K562 (cell line): ENCODE data around the gene CD24.

Source experiments
- MEF2A ChIP-seq: IDR thresholded peaks from 2 replicates; pipeline ENCODE4 v1.6.1; 2011; ENCODE audit warnings: low read depth, mild to moderate bottlenecking, low read length, moderate library complexity; ENCODE audit not compliant: control insufficient read depth
- TF ChIP-seq, protein P1 (sequence below), 3 experiments: IDR thresholded peaks in 2 of 3; conservative IDR thresholded peaks in 1 of 3; 2 replicates each; pipeline ENCODE4 v1.5.1; 2011 to 2012; ENCODE audit warnings: low read length in 3 of 3, mild to moderate bottlenecking in 3 of 3, control low read depth in 2 of 3, improper control_type of control experiment in 1 of 3, inconsistent platforms in 1 of 3, low read depth in 1 of 3, mixed read lengths in 1 of 3, moderate library complexity in 1 of 3; ENCODE audit not compliant: insufficient read depth in 2 of 3

DNA sequence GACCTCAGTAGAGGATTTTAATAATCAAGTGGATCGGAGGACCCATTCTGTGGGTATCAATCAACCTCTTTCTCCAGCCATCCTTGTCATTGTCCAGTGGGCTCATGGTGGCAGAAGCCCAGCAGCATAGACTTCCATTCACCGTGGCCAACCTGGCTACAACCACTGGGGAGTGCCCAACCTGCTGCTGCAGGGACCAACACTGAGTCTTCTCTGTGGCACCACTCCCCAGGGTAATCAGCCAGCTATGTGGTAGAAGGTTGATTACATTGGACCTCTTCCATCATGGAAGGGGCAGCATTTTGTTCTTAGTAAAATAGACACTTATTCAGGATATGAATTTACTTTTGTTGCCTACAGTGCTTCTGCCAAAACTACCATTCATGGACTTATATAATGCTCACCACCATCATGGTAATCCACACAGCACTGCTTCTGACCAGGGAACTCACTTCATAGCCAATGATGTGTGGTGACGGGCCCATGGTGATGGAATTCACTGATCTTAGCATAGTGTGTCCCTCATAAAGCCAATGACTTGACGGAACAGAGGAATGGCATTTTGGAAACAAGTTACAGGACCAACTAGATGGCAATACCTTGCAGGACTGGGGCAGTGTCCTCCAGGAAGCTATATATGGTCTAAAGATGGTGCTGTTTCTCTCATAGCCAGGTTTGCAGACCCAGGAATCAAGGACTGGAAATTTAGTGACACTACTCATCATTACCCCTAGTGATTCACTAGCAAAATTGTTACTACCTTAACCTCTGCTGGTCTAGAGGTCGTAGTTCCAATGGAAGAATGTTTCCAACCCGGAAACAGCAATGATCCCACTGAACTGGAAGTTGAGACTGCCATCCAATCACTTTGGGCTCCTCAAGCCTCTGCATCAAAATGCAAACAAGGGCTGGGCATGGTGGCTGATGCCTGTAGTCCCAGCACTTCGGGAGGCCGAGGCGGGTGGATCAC, 7.6 kb downstream of the CD24 start:
- TF ChIP-seq MEF2A: no peak
- TF ChIP-seq, protein P1, sequence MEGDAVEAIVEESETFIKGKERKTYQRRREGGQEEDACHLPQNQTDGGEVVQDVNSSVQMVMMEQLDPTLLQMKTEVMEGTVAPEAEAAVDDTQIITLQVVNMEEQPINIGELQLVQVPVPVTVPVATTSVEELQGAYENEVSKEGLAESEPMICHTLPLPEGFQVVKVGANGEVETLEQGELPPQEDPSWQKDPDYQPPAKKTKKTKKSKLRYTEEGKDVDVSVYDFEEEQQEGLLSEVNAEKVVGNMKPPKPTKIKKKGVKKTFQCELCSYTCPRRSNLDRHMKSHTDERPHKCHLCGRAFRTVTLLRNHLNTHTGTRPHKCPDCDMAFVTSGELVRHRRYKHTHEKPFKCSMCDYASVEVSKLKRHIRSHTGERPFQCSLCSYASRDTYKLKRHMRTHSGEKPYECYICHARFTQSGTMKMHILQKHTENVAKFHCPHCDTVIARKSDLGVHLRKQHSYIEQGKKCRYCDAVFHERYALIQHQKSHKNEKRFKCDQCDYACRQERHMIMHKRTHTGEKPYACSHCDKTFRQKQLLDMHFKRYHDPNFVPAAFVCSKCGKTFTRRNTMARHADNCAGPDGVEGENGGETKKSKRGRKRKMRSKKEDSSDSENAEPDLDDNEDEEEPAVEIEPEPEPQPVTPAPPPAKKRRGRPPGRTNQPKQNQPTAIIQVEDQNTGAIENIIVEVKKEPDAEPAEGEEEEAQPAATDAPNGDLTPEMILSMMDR (IDR thresholded peaks at IDR 0.05 in 2 of 3, conservative IDR thresholded peaks at IDR 0.05 in 1 of 3; ENCODE audit: insufficient read depth in 2 of 3, low read depth in 1 of 3, low read length in 3 of 3): no peak
